Measurements from ENCODE around the gene SAG. TPM values are rescaled to one million over a fixed set of nuclear protein-coding genes. Genes with fewer than 3 reads are reported as not detected.

SAG gene
- total and polyA plus RNA-seq, 2 donors (not counting 3 experiments of a cell fraction or from before 2014, with no cell fraction given), result not detected

- Histone ChIP-seq H3K27me3 (ENCODE audit: control insufficient read depth in 2 of 2, insufficient read depth in 2 of 2, low read length in 2 of 2) (peaks cover 0 to 3% of the 10 kb centered on the region in 2 experiments), H4K20me1 (replicated peaks; ENCODE audit: control insufficient read depth, extremely low read depth, insufficient read depth, low read length) (no peaks in the 10 kb centered on the region), H3K9me1 (replicated peaks; ENCODE audit: control insufficient read depth, extremely low read depth, insufficient read depth, low read length) (no peaks in the 10 kb centered on the region), H3K4me1 (ENCODE audit: control insufficient read depth, extremely low read depth, insufficient read depth, low read length) (peaks cover 11% of the 10 kb centered on the region), H3K36me3 (ENCODE audit: control insufficient read depth in 2 of 2, extremely low read depth in 1 of 2, insufficient read depth in 2 of 2, low read length in 2 of 2) (no peaks in the 10 kb centered on the region), H3K4me3 (replicated peaks in 1 of 3; ENCODE audit: insufficient read depth in 1 of 3, low read depth in 1 of 3, low read length in 3 of 3) (no peak overlapping the region), H3K9me3 (replicated peaks; ENCODE audit: control insufficient read depth, insufficient read depth, low read length) (no peaks in the 10 kb centered on the region), H3K27ac (ENCODE audit: insufficient read depth, low read depth, low read length) (no peak overlapping the region), H3K9ac (replicated peaks; ENCODE audit: extremely low read depth, insufficient read depth, low read length) (no peak overlapping the region), H3K4me2 (ENCODE audit: insufficient read depth, low read length) (no peak overlapping the region), H3K79me2 (ENCODE audit: control insufficient read depth, insufficient read depth, low read length) (no peaks in the 10 kb centered on the region), H2AFZ (ENCODE audit: low read depth, low read length) (no peak overlapping the region)
- DNase-seq (ENCODE audit: low read depth, low spot score) (no peak), FAIRE-seq (no peak)
- TF ChIP-seq POLR2A (IDR thresholded peaks at IDR 0.05; ENCODE audit: low read depth, low read length), result no peak
- no peak for TF ChIP-seq POLR2AphosphoS5 (IDR thresholded peaks at IDR 0.05; ENCODE audit: insufficient read depth, low read depth, low read length)
- TF ChIP-seq CTCF (IDR thresholded peaks at IDR 0.05; ENCODE audit: extremely low read depth in 1 of 2, insufficient read depth in 1 of 2, low read depth in 1 of 2, low read length in 2 of 2), result no peak
- TF ChIP-seq EZH2 (IDR thresholded peaks at IDR 0.05; ENCODE audit: borderline replicate concordance, low read depth, low read length, severe bottlenecking), result no peak
- TF ChIP-seq FOS (IDR thresholded peaks at IDR 0.05; ENCODE audit: borderline replicate concordance, insufficient read depth, low read length), result no peak
- TF ChIP-seq GATA2 (IDR thresholded peaks at IDR 0.05; ENCODE audit: insufficient read depth, insufficient read length, low read depth, low read length), result no peak
- no peak for TF ChIP-seq MYC (IDR thresholded peaks at IDR 0.05; ENCODE audit: low read depth, low read length)
- TF ChIP-seq MAX (IDR thresholded peaks at IDR 0.05; ENCODE audit: insufficient read depth, insufficient read length), result no peak
- no peak for TF ChIP-seq JUN (IDR thresholded peaks at IDR 0.05; ENCODE audit: borderline replicate concordance, insufficient read depth, insufficient read length, low read depth)
- dilution Hi-C loops (cut with MboI; ENCODE audit: extremely low pct_ligation_motif_present, low sequenced_read_pairs) (no loop called here), intact Hi-C loops (cut with micrococcal nuclease) (no loop called here)
- ChIA-PET CTCF (interaction anchor here (1.1 to 2.0 kb wide), 4 partner anchors 11 to 98 kb away, joined by 3 to 7 read pairs (median 6); no protein-coding TSS in a partner anchor), POLR2A (no interaction called here)
- BruUV-seq (replicated peaks), result no TSS peak
Observed at GRCh38 chr2:233346930-233347329, 39.3 kb downstream of the SAG start.
